ENCODE measurements around the gene PBX2. TPM values are rescaled to one million over a fixed set of nuclear protein-coding genes. Genes with fewer than 3 reads are reported as not detected.
A peak's percentile ranks its signal among the peaks of the same experiment; 100 is the strongest.

The PBX2 gene
- total and polyA plus RNA-seq, 2 of the 4 experiments (the other 2 are of a cell fraction) = 17.7 to 56.8 TPM

- dilution Hi-C loops (cut with HindIII; ENCODE audit: low sequenced_read_pairs, unreplicated experiment) = no loop called here
- intact Hi-C loops (cut with micrococcal nuclease) = loop anchor here (1.0 to 5.0 kb wide), 3 partner anchors 24 to 59 kb away; no protein-coding TSS in a partner anchor
- WGBS, 2 experiments (ENCODE audit: extremely low coverage in 2 of 2, insufficient read length in 1 of 2) = 8% methylated on average over 2 of the region's 5 CpGs; no CpG with 5 or more reads in 1 of the 2 experiments
These were observed 13.4 kb downstream of the PBX2 start for GRCh38 chr6:32176476-32177182.

More at GRCh38 chr6:32176476-32177182, 13.4 kb downstream of the PBX2 start:
- Histone ChIP-seq H2AK9ac (replicated peaks; ENCODE audit: low read depth, low read length, poor library complexity) (peak overlapping the region; percentile 87), H3K4ac (ENCODE audit: low read depth, low read length) (peak overlapping the region; percentile 92), H3K27ac (ENCODE audit: insufficient read depth, low read length) (peak overlapping the region; percentile 74), H3K9me3 (ENCODE audit: control insufficient read depth, insufficient read depth, low read length) (no peaks in the 10 kb centered on the region), H2BK5ac (ENCODE audit: low read depth, low read length, poor library complexity, severe bottlenecking) (peak overlapping the region; percentile 90), H3K23ac (ENCODE audit: low read depth, low read length) (peak overlapping the region; percentile 88), H3K9me1 (ENCODE audit: insufficient read depth, low read length) (peaks cover 30% of the 10 kb centered on the region), H4K5ac (ENCODE audit: low read depth, low read length) (peak overlapping the region; percentile 77), H3K27me3 (ENCODE audit: control insufficient read depth, insufficient read depth, low read length) (no peaks in the 10 kb centered on the region), H3K79me1 (ENCODE audit: low read depth in 1 of 2, low read length in 2 of 2) (peaks cover 35 to 57% of the 10 kb centered on the region in 2 experiments), H3K56ac (ENCODE audit: extremely low read depth, insufficient read depth, low read length) (peak overlapping the region; percentile 91), H4K20me1 (ENCODE audit: insufficient read depth, low read length) (peaks cover 3% of the 10 kb centered on the region; the same call in 1 of the 2 replicates), H3K4me3 (ENCODE audit: insufficient read depth, low read depth, low read length) (peak overlapping the region; percentile 45), H3K36me3 (ENCODE audit: control insufficient read depth, insufficient read depth, low read length) (peaks cover 4% of the 10 kb centered on the region; the same call in 1 of the 2 replicates), H2AK5ac (ENCODE audit: low read depth, low read length) (peak overlapping the region; percentile 94), H3K4me2 (ENCODE audit: low read depth, low read length) (peak overlapping the region; percentile 80), H2BK15ac (ENCODE audit: low read depth, low read length) (peak overlapping the region; percentile 35; the same call in 2 of the 3 replicates), H2AFZ (replicated peaks; ENCODE audit: low read length, poor library complexity) (peak overlapping the region; percentile 84), H3K18ac (ENCODE audit: low read depth, low read length) (peak overlapping the region; percentile 70), H4K8ac (ENCODE audit: low read depth in 2 of 2, low read length in 2 of 2) (peak overlapping the region; percentile 55 to 89), H4K91ac (ENCODE audit: insufficient read depth, low read depth, low read length) (peak overlapping the region; percentile 82), H3K14ac (replicated peaks; ENCODE audit: low read depth, low read length) (peak overlapping the region; percentile 82), H3K9ac (ENCODE audit: low read depth, low read length) (peak overlapping the region; percentile 70), H2BK120ac (ENCODE audit: low read depth, low read length) (peak overlapping the region; percentile 65), H2BK20ac (ENCODE audit: low read depth, low read length) (peak overlapping the region; percentile 9; the same call in 1 of the 2 replicates), H3K4me1 (ENCODE audit: control insufficient read depth, insufficient read depth, low read length) (peaks cover 5% of the 10 kb centered on the region)
- in situ Hi-C loops (cut with MboI; ENCODE audit: low sequenced_read_pairs) = loop anchor here (10.0 to 25.0 kb wide), 2 partner anchors 202 to 786 kb away; partner anchors contain the start of genes BRD2, DXO and HLA-DMA
- CTCF ChIA-PET = no interaction called here
- TSS peak; percentile 95 for BruUV-seq (replicated peaks)
- ATAC-seq (ENCODE audit: low read depth) = peak; percentile 0; the same call in 1 of the 2 replicates
- DNase-seq = peak; percentile 75
- TF ChIP-seq CEBPB (IDR thresholded peaks at IDR 0.05; ENCODE audit: low read depth, low read length) = peak; percentile 82
- no peak for TF ChIP-seq ELK1 (IDR thresholded peaks at IDR 0.05; ENCODE audit: borderline replicate concordance, low read depth, low read length)
- peak; percentile 46 for TF ChIP-seq USF2 (IDR thresholded peaks at IDR 0.05; ENCODE audit: low read depth, low read length)
- TF ChIP-seq NFE2L2 (IDR thresholded peaks at IDR 0.05; ENCODE audit: low read depth, low read length) = no peak
- POLR2A ChIA-PET (ENCODE audit: unreplicated experiment) = interaction anchor here (0.6 to 1.4 kb wide), 5 partner anchors 9 to 495 kb away, joined by 3 to 5 read pairs (median 3); no protein-coding TSS in a partner anchor
